Cerebellar nuclear complex (tissue), 1 donor: ENCODE data around the gene ASTN2.

Experiments used
- DNase-seq, 2 experiments: peaks; one replicate each; lab custom pipeline; 2025; lab: John Stamatoyannopoulos, UW

Gene ASTN2

GRCh38 chr9:117018966-117019617, 395.8 kb downstream of the ASTN2 start:
- no peak for DNase-seq

DNA sequence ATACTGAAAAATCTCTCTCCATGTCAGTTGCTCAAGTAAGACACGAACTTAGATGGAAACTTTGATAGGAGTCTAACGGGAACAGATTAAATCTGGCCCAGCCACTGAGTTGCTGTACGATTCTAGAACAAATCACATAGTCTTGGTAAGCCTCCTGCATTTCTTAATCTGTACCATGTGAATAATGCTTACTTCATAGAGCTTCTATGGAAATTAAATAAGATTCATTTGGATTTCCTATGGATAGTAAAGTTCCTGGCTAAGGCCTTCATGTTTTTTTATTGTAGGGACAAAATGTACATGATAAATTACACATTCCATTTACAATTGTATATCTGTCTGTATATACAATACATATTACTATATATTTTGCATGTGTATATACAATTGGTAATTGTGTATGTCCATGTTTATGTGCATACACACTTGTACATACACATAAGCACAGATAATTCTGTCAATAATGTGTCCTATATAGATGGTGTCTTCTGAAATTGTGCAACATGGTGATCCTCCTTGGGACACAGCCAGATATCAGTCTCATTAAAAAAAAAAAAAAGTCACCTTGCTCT, 397.4 kb downstream of the ASTN2 start:
- DNase-seq, result no peak

DNA sequence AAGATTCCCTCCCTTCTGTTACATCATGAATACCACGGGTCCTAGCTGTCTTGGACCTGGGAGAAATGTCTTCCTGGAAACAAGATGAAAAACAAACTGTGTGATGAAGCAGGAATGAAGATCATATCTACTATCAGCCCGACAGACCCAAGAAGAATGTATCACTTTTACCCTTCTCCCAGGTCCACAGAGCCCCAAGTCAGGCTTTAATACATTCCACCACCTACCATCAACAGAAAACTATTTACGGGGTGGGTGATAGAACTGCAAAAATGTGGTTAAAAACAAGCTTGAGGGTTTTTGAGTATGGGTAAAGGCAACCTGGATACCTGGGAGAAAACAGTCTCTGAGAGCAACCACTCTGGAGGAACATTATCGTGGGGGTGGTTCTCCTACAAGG, 400.8 kb downstream of the ASTN2 start:
- DNase-seq, result no peak

GRCh38 chr9:117013440-117013995, 401.3 kb downstream of the ASTN2 start:
- no peak for DNase-seq

DNA sequence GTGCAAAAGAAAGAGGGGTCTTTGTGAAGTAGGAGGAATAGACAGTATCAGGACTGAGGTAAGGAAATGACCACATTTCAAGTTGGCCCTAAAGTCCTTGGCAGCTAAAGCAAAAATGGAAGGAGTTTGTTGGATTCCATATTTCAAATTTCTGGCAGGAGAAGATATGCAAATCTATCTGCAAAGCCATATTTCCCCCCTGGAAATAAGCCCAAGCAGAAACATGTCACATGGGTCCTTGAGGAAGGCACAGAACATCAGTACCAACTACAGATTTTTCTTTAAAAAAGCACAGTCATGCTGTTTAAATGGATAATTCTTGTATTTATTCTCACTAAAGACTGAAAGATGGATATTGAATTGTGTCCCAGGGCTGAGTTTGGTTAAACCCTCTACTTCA, 404.8 kb downstream of the ASTN2 start:
- no peak for DNase-seq

- DNase-seq, result no peak
These were observed 406.0 kb downstream of the ASTN2 start for GRCh38 chr9:117008876-117009275.

- DNase-seq, result no peak
These were observed 406.4 kb downstream of the ASTN2 start for GRCh38 chr9:117008461-117008860.

DNA sequence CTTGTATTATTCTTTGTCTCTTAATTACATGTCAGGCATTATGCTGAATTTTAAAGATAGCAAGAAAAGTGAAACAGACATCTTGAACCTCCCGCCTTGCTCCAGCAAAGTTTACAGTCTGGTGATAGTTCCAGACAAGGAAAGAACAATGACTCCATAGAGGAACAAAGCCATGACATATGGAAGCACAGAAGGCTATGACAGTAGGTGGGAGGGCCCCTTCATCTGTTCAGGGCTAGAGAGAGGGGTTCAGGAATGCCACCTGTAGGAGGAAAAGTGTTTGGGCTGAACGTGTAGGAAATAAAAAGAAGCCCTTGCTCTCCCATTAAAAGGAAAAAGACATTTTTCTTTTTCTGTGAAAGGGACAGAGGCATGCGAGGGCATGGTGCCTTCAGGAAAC, 412.2 kb downstream of the ASTN2 start:
- DNase-seq, result peak in 1 of 2 experiments; percentile 31

GRCh38 chr9:117000834-117001233, 414.0 kb downstream of the ASTN2 start:
- no peak for DNase-seq

DNA sequence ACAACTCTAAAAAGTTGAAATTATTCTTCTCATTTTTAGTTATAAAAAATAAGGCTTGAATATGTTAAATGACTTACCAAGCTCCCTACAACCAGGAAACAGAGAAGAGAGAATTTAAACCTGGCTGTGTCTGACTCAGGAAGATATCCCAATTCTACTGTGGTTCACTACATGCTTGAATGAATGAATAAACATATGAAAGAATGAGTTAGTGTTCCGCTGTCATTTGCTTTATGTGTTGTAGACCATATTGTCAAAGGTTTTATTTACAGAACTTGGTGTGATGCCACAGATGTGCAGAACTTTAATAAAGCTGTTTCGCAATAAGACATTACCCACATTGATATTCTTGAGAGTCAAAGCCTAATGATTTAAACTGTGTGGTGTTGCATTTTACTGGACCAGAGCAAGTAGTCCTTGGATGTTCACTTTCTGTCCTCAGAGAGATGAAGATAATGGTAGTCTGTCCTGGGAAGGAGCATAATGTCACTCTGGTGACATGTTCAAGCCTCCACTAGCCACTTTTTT, 414.6 kb downstream of the ASTN2 start:
- DNase-seq, result no peak

GRCh38 chr9:116998305-116998704, 416.6 kb downstream of the ASTN2 start:
- DNase-seq, result no peak

DNA sequence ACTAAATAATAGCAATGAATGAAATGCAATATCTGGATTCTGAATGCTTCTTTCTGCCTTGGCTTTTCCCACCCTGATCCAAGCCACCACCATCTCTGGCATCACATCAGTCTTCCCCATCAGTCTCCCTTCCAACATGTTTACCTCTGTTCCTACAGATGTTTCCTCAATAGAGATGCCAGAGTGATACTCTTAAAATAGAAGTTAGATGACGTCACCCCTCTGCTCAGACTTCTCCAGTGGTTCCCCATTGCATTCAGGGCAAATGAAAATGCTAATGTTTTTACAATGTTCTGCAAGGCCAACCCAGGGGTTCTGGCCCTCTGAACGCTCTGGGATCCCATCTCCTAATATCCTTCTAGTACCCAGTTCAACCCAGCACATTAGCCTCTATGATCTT, 422.0 kb downstream of the ASTN2 start:
- no peak for DNase-seq

- no peak for DNase-seq
These were observed 423.8 kb downstream of the ASTN2 start for GRCh38 chr9:116991051-116991450.

GRCh38 chr9:116990592-116990991, 424.3 kb downstream of the ASTN2 start:
- no peak for DNase-seq

DNA sequence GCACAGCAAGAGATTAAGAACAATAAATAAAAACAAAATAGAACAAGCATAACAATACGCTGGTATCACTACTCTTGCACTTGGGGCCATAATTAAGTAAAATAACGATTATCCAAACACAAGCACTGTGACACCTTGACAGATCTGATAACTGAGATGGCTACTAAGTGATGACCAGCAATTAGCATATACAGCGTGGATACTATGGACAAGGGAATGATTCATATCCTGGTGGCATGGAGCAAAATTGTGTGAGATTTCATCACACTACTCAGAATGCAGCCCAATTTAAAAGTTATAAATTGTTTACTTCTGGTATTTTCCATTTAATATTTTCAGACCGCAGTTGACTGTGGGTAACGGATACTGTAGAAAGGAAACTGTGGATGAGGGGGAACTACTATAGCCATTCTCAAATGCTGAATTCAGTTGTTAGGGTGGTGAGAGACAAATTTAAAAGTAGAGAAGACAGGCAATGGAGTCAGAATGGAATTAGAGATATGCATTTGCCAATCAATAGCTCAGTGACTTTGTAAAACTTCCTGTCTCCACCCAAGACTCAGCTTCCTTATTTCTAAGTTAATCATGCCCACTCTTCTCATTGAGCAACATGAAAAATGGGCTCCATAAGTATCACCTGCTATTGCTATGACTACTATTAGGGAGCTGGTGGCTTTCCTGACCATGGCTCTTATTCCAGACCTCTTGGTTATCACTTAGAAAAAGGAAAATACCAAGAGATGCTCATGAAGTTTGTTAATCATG, 427.0 kb downstream of the ASTN2 start:
- no peak for DNase-seq

GRCh38 chr9:116986015-116986414, 428.8 kb downstream of the ASTN2 start:
- no peak for DNase-seq

- DNase-seq, result no peak
These were observed 429.3 kb downstream of the ASTN2 start for GRCh38 chr9:116985596-116985995.

- no peak for DNase-seq
These were observed 430.7 kb downstream of the ASTN2 start for GRCh38 chr9:116984111-116984510.

GRCh38 chr9:116980582-116981120, 434.2 kb downstream of the ASTN2 start:
- no peak for DNase-seq

- DNase-seq, result no peak
These were observed 435.4 kb downstream of the ASTN2 start for GRCh38 chr9:116979456-116979855.

DNA sequence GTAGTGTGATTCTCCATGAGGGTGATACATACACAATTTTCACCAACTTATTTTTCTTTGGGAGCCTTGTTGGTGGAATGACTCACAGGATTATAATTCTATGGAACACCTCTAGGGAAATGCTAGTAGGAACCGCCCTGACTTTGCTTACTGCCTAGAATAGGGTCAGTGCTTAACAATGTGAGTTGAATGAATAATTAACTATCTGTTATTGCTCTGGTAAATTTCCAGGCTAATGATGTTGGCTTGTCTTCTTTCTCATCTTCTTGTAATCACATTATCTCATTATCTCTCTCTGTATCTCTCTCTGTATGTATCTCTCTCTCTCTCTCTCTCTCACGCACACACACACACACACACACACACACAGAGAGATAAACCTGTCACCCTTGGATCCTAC, 436.7 kb downstream of the ASTN2 start:
- DNase-seq, result no peak

GRCh38 chr9:116975126-116975525, 439.7 kb downstream of the ASTN2 start:
- DNase-seq, result no peak
